ENCODE results near the gene PASK. TPM values are rescaled to one million over a fixed set of nuclear protein-coding genes. Genes with fewer than 3 reads are reported as not detected.

PASK gene
- total RNA-seq, 1 experiment from 2014 or later: 69.3 TPM

- intact Hi-C loops (cut with micrococcal nuclease; ENCODE audit: unreplicated experiment): no loop called here
- no TSS peak for BruUV-seq (replicated peaks)
- no peak for DNase-seq
- H3K27ac Mint-ChIP-seq (ENCODE audit: unreplicated experiment): no peak overlapping the region
- TF ChIP-seq CTCF (IDR thresholded peaks at IDR 0.05; ENCODE audit: unreplicated experiment): no peak
- H3K36me3 Mint-ChIP-seq (ENCODE audit: insufficient read depth, unreplicated experiment): peaks cover 13% of the 10 kb centered on the region
- CTCF ChIA-PET: no interaction called here
- no peak overlapping the region for H3K4me3 Mint-ChIP-seq (ENCODE audit: low read depth, unreplicated experiment)
- no peaks in the 10 kb centered on the region for H3K27me3 Mint-ChIP-seq (ENCODE audit: unreplicated experiment)
- no peaks in the 10 kb centered on the region for H3K4me1 Mint-ChIP-seq (ENCODE audit: low read depth, unreplicated experiment)
- H3K9me3 Mint-ChIP-seq (ENCODE audit: low read depth, unreplicated experiment): no peaks in the 10 kb centered on the region
These were observed 28.3 kb downstream of the PASK start for GRCh38 chr2:241121008-241121407.

- intact Hi-C loops (cut with micrococcal nuclease; ENCODE audit: unreplicated experiment): no loop called here
- no peak for TF ChIP-seq CTCF (IDR thresholded peaks at IDR 0.05; ENCODE audit: unreplicated experiment)
- Mint-ChIP-seq H3K27ac (ENCODE audit: unreplicated experiment) (no peak overlapping the region), H3K9me3 (ENCODE audit: low read depth, unreplicated experiment) (no peaks in the 10 kb centered on the region), H3K4me1 (ENCODE audit: low read depth, unreplicated experiment) (no peaks in the 10 kb centered on the region), H3K27me3 (ENCODE audit: unreplicated experiment) (no peaks in the 10 kb centered on the region), H3K4me3 (ENCODE audit: low read depth, unreplicated experiment) (no peak overlapping the region), H3K36me3 (ENCODE audit: insufficient read depth, unreplicated experiment) (peaks cover 13% of the 10 kb centered on the region)
- CTCF ChIA-PET: no interaction called here
- DNase-seq: no peak
- no TSS peak for BruUV-seq (replicated peaks)
These were observed 28.8 kb downstream of the PASK start for GRCh38 chr2:241120440-241120839.

GRCh38 chr2:241118737-241119505 lies 30.4 kb downstream of the PASK start:
- TF ChIP-seq CTCF (IDR thresholded peaks at IDR 0.05; ENCODE audit: unreplicated experiment): no peak
- no peaks in the 10 kb centered on the region for H3K4me1 Mint-ChIP-seq (ENCODE audit: low read depth, unreplicated experiment)
- no TSS peak for BruUV-seq (replicated peaks)
- CTCF ChIA-PET: no interaction called here
- no peak for DNase-seq
- no peaks in the 10 kb centered on the region for H3K27me3 Mint-ChIP-seq (ENCODE audit: unreplicated experiment)
- intact Hi-C loops (cut with micrococcal nuclease; ENCODE audit: unreplicated experiment): no loop called here
- no peaks in the 10 kb centered on the region for H3K9me3 Mint-ChIP-seq (ENCODE audit: low read depth, unreplicated experiment)
- no peak overlapping the region for H3K4me3 Mint-ChIP-seq (ENCODE audit: low read depth, unreplicated experiment)
- H3K36me3 Mint-ChIP-seq (ENCODE audit: insufficient read depth, unreplicated experiment): peaks cover 19% of the 10 kb centered on the region
- H3K27ac Mint-ChIP-seq (ENCODE audit: unreplicated experiment): no peak overlapping the region

GRCh38 chr2:241116606-241117560 lies 32.4 kb downstream of the PASK start:
- Mint-ChIP-seq H3K4me3 (ENCODE audit: low read depth, unreplicated experiment) (no peak overlapping the region), H3K27me3 (ENCODE audit: unreplicated experiment) (no peaks in the 10 kb centered on the region), H3K9me3 (ENCODE audit: low read depth, unreplicated experiment) (no peaks in the 10 kb centered on the region), H3K4me1 (ENCODE audit: low read depth, unreplicated experiment) (no peaks in the 10 kb centered on the region), H3K36me3 (ENCODE audit: insufficient read depth, unreplicated experiment) (peaks cover 15% of the 10 kb centered on the region), H3K27ac (ENCODE audit: unreplicated experiment) (no peak overlapping the region)
- BruUV-seq (replicated peaks): no TSS peak
- intact Hi-C loops (cut with micrococcal nuclease; ENCODE audit: unreplicated experiment): no loop called here
- no peak for TF ChIP-seq CTCF (IDR thresholded peaks at IDR 0.05; ENCODE audit: unreplicated experiment)
- CTCF ChIA-PET: no interaction called here
- no peak for DNase-seq

All from Calu3 (cell line).